GM23338 (cell line): ENCODE results near the gene ACCSL. TPM values are rescaled to one million over a fixed set of nuclear protein-coding genes. Genes with fewer than 3 reads are reported as not detected.

ENCODE experiments used
- ATAC-seq: fragments of 200-7000 bp; cut with Tn5 transposase; 3 replicates; pipeline ENCODE4 v1.9.1; 2020
- DNase-seq: peaks from one replicate; pipeline ENCODE4 v3.0.0-alpha.2; 2015; ENCODE audit warnings: low spot score
- H2AFZ ChIP-seq: fragments of 200-600 bp; sonication (generic); 2 replicates; pipeline ENCODE4 v1.8.0; 2016; ENCODE audit warnings: antibody characterized with exemption, mild to moderate bottlenecking, moderate library complexity
- H3F3A ChIP-seq: fragments of 200-600 bp; sonication (generic); replicated peaks from 2 replicates; pipeline ENCODE4 v1.8.0; 2017; ENCODE audit warnings: antibody characterized with exemption, mixed run types, low read depth
- H3K27ac ChIP-seq: fragments of 200-600 bp; sonication (generic); 2 replicates; pipeline ENCODE4 v1.6.1; 2016; ENCODE audit warnings: low read depth
- H3K27me3 ChIP-seq: fragments of 200-600 bp; sonication (generic); 2 replicates; pipeline ENCODE4 v1.8.0; 2016; ENCODE audit warnings: mild to moderate bottlenecking, mixed run types, moderate library complexity; ENCODE audit not compliant: insufficient read depth
- H3K36me3 ChIP-seq: fragments of 200-600 bp; sonication (generic); 2 replicates; pipeline ENCODE4 v1.8.0; 2016; ENCODE audit warnings: mild to moderate bottlenecking; ENCODE audit not compliant: insufficient read depth
- H3K4me1 ChIP-seq: fragments of 200-600 bp; sonication (generic); 2 replicates; pipeline ENCODE4 v1.8.0; 2016; ENCODE audit warnings: mild to moderate bottlenecking, moderate library complexity; ENCODE audit not compliant: insufficient read depth
- H3K4me2 ChIP-seq: fragments of 200-600 bp; sonication (generic); 2 replicates; pipeline ENCODE4 v1.7.1; 2017; ENCODE audit warnings: mixed run types
- H3K4me3 ChIP-seq: fragments of 200-600 bp; sonication (generic); 2 replicates; pipeline ENCODE4 v1.6.1; 2016; ENCODE audit warnings: mixed run types
- H3K79me2 ChIP-seq: fragments of 200-600 bp; sonication (generic); replicated peaks from 2 replicates; pipeline ENCODE4 v1.8.0; 2017; ENCODE audit warnings: mild to moderate bottlenecking; ENCODE audit not compliant: insufficient read depth
- H3K9me2 ChIP-seq: fragments of 200-600 bp; sonication (generic); 2 replicates; pipeline ENCODE4 v1.8.0; 2017; ENCODE audit not compliant: insufficient read depth
- H4K20me1 ChIP-seq: fragments of 200-600 bp; sonication (generic); replicated peaks from 2 replicates; pipeline ENCODE4 v1.8.0; 2017; ENCODE audit warnings: mild to moderate bottlenecking; ENCODE audit not compliant: insufficient read depth
- H3K27ac Mint-ChIP-seq: 2 replicates; pipeline ENCODE4 v1.8.0; 2020; ENCODE audit warnings: inconsistent platforms, mild to moderate bottlenecking, moderate library complexity, mixed read lengths
- H3K27me3 Mint-ChIP-seq: 3 replicates; pipeline ENCODE4 v1.8.0; 2022; ENCODE audit warnings: low read depth, mild to moderate bottlenecking, moderate library complexity, mixed read lengths, inconsistent platforms; ENCODE audit not compliant: insufficient read depth, poor library complexity
- H3K36me3 Mint-ChIP-seq: 3 replicates; pipeline ENCODE4 v1.8.0; 2021; ENCODE audit warnings: low read depth, mild to moderate bottlenecking, inconsistent platforms, moderate library complexity, mixed read lengths
- H3K4me1 Mint-ChIP-seq: 3 replicates; pipeline ENCODE4 v1.8.0; 2020; ENCODE audit warnings: mild to moderate bottlenecking, inconsistent platforms, mixed read lengths
- H3K4me3 Mint-ChIP-seq: 3 replicates; pipeline ENCODE4 v1.8.0; 2021; ENCODE audit warnings: moderate library complexity, mild to moderate bottlenecking, inconsistent platforms, mixed read lengths
- H3K9me3 Mint-ChIP-seq: 3 replicates; pipeline ENCODE4 v1.8.0; 2020; ENCODE audit warnings: moderate library complexity, mild to moderate bottlenecking, inconsistent platforms, mixed read lengths
- CREB1 ChIP-seq: fragments of 250-450 bp; sonication (Bioruptor Pico); IDR thresholded peaks from 2 replicates; pipeline ENCODE4 v1.5.0; 2020; ENCODE audit warnings: low read depth, mild to moderate bottlenecking, moderate library complexity
- CTCF ChIP-seq, 2 experiments: fragments of 200-600 bp in 1 of 2; sonication (generic) in 1 of 2; conservative IDR thresholded peaks; 2 replicates each; pipeline versions ENCODE4 v1.5.1 to v1.6.1; 2016 to 2017; ENCODE audit warnings: antibody characterized with exemption in 2 of 2, low read depth in 2 of 2, mild to moderate bottlenecking in 2 of 2, moderate library complexity in 1 of 2
- JUNB ChIP-seq: IDR thresholded peaks from one replicate; pipeline ENCODE4 v1.6.1; 2016; ENCODE audit warnings: antibody characterized with exemption; ENCODE audit not compliant: unreplicated experiment
- POLR2AphosphoS5 ChIP-seq: IDR thresholded peaks from 2 replicates; pipeline ENCODE4 v1.6.1; 2016; ENCODE audit warnings: antibody characterized with exemption, low read depth
- STAT1 ChIP-seq: IDR thresholded peaks from one replicate; pipeline ENCODE4 v1.6.1; 2016; ENCODE audit warnings: antibody characterized with exemption; ENCODE audit not compliant: unreplicated experiment
- ZNF114 ChIP-seq: fragments of 250-450 bp; sonication (Bioruptor Pico); IDR thresholded peaks from 2 replicates; pipeline ENCODE4 v1.5.0; 2020; ENCODE audit warnings: mild to moderate bottlenecking, moderate library complexity
- ZNF331 ChIP-seq: fragments of 250-450 bp; sonication (Bioruptor Pico); IDR thresholded peaks from 2 replicates; pipeline ENCODE4 v1.5.0; 2020; ENCODE audit warnings: low read depth, mild to moderate bottlenecking, moderate library complexity
- ZNF462 ChIP-seq: fragments of 250-450 bp; sonication (Bioruptor Pico); IDR thresholded peaks from 2 replicates; pipeline ENCODE4 v1.5.0; 2020; ENCODE audit warnings: mild to moderate bottlenecking, moderate library complexity
- polyA plus RNA-seq: library from polyadenylated mRNA; unstranded; fragments of >200 nt; fragmentation: Nextera tagmentation; extraction: Ambion mirVana; gene quantifications from 2 replicates; pipeline ENCODE4 v1.2.1, GENCODE V29; 2016
- total RNA-seq: library from RNA; depleted of rRNA; stranded (reverse); fragments of >200 nt; shearing (Covaris generic); gene quantifications from 2 replicates; pipeline ENCODE4 v1.2.3, GENCODE V29; 2014
- TF ChIP-seq, protein P1 (sequence below): IDR thresholded peaks from one replicate; pipeline ENCODE4 v1.6.1; 2018; ENCODE audit warnings: antibody characterized with exemption; ENCODE audit not compliant: unreplicated experiment

The ACCSL gene
- total and polyA plus RNA-seq, 2 experiments from 2014 or later = not detected

GRCh38 chr11:44088871-44089270, 41.1 kb downstream of the ACCSL start:
- Histone ChIP-seq H3K27me3 (no peaks in the 10 kb centered on the region), H4K20me1 (no peaks in the 10 kb centered on the region), H3K9me2 (peaks cover 4% of the 10 kb centered on the region; the same call in 1 of the 2 replicates), H3K79me2 (no peaks in the 10 kb centered on the region), H3F3A (no peaks in the 10 kb centered on the region), H3K4me1 (no peaks in the 10 kb centered on the region), H3K27ac (no peak overlapping the region), H3K4me3 (no peak overlapping the region), H3K36me3 (no peaks in the 10 kb centered on the region), H3K4me2 (no peak overlapping the region), H2AFZ (no peak overlapping the region)
- no peak for DNase-seq
- no peak for ATAC-seq
- Mint-ChIP-seq H3K27ac (no peak overlapping the region), H3K27me3 (peaks cover 4% of the 10 kb centered on the region), H3K4me1 (no peaks in the 10 kb centered on the region), H3K4me3 (no peak overlapping the region), H3K36me3 (peaks cover 34% of the 10 kb centered on the region), H3K9me3 (peaks cover 25% of the 10 kb centered on the region)
- TF ChIP-seq ZNF462 (CRISPR knock-in tag) (no peak), ZNF114 (CRISPR knock-in tag) (no peak), STAT1 (no peak), ZNF331 (CRISPR knock-in tag) (no peak), POLR2AphosphoS5 (no peak), JUNB (no peak), CTCF (conservative IDR thresholded peaks at IDR 0.05; ENCODE audit: low read depth in 2 of 2) (no peak), CREB1 (CRISPR knock-in tag) (no peak)
- TF ChIP-seq, protein P1, sequence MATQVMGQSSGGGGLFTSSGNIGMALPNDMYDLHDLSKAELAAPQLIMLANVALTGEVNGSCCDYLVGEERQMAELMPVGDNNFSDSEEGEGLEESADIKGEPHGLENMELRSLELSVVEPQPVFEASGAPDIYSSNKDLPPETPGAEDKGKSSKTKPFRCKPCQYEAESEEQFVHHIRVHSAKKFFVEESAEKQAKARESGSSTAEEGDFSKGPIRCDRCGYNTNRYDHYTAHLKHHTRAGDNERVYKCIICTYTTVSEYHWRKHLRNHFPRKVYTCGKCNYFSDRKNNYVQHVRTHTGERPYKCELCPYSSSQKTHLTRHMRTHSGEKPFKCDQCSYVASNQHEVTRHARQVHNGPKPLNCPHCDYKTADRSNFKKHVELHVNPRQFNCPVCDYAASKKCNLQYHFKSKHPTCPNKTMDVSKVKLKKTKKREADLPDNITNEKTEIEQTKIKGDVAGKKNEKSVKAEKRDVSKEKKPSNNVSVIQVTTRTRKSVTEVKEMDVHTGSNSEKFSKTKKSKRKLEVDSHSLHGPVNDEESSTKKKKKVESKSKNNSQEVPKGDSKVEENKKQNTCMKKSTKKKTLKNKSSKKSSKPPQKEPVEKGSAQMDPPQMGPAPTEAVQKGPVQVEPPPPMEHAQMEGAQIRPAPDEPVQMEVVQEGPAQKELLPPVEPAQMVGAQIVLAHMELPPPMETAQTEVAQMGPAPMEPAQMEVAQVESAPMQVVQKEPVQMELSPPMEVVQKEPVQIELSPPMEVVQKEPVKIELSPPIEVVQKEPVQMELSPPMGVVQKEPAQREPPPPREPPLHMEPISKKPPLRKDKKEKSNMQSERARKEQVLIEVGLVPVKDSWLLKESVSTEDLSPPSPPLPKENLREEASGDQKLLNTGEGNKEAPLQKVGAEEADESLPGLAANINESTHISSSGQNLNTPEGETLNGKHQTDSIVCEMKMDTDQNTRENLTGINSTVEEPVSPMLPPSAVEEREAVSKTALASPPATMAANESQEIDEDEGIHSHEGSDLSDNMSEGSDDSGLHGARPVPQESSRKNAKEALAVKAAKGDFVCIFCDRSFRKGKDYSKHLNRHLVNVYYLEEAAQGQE = no peak
